GM19240 (cell line): Measurements from ENCODE around the gene ZDHHC12.
A peak's percentile ranks its signal among the peaks of the same experiment; 100 is the strongest.
"Not testable (repeated sequence)": the region's sequence is repeated elsewhere in the genome, so short reads cannot be mapped to it uniquely, and the experiment has no call there.

Experiments
- DNase-seq: peaks from one replicate; pipeline ENCODE4 v3.0.0; 2011; ENCODE audit warnings: low spot score; ENCODE audit not compliant: insufficient read length

ZDHHC12 gene

GRCh38 chr9:128712451-128713410 is 11.2 kb downstream of the ZDHHC12 start:
- DNase-seq, result no peak

- no peak for DNase-seq
Observed at GRCh38 chr9:128707446-128707845, 16.5 kb downstream of the ZDHHC12 start.

- DNase-seq, result no peak
Observed at GRCh38 chr9:128706671-128707381, 17.1 kb downstream of the ZDHHC12 start.

GRCh38 chr9:128706045-128706444 is 17.9 kb downstream of the ZDHHC12 start:
- DNase-seq, result no peak

- DNase-seq, result no peak
Observed at GRCh38 chr9:128705051-128705965, 18.6 kb downstream of the ZDHHC12 start.

- DNase-seq, result no peak
Observed at GRCh38 chr9:128704356-128704670, 19.6 kb downstream of the ZDHHC12 start.

- DNase-seq, result no peak
Observed at GRCh38 chr9:128703616-128704355, 20.1 kb downstream of the ZDHHC12 start.

GRCh38 chr9:128702949-128703615 is 20.8 kb downstream of the ZDHHC12 start:
- no peak for DNase-seq

GRCh38 chr9:128702445-128702948 is 21.4 kb downstream of the ZDHHC12 start, which contains the start of gene PKN3:
TSS of gene PKN3 (plus strand) at chr9:128702503. CDS start at chr9:128702916, 413 bp downstream.
- peak; percentile 92 for DNase-seq

GRCh38 chr9:128701227-128701854 is 22.6 kb downstream of the ZDHHC12 start:
- DNase-seq, result no peak

- DNase-seq, result not testable (repeated sequence)
Observed at GRCh38 chr9:128699096-128699795, 24.7 kb downstream of the ZDHHC12 start.

GRCh38 chr9:128696923-128697707 is 26.8 kb downstream of the ZDHHC12 start:
- no peak for DNase-seq

- no peak for DNase-seq
Observed at GRCh38 chr9:128694344-128694743, 29.6 kb downstream of the ZDHHC12 start.

GRCh38 chr9:128693738-128694137 is 30.2 kb downstream of the ZDHHC12 start:
- DNase-seq, result not testable (repeated sequence)

- no peak for DNase-seq
Observed at GRCh38 chr9:128690684-128691034, 33.3 kb downstream of the ZDHHC12 start.

- DNase-seq, result no peak
Observed at GRCh38 chr9:128689820-128690683, 33.9 kb downstream of the ZDHHC12 start.

- no peak for DNase-seq
Observed at GRCh38 chr9:128689293-128689774, 34.6 kb downstream of the ZDHHC12 start.
